Esophagus squamous epithelium (tissue), 4 donors: ENCODE measurements around the gene PAAF1.

ENCODE experiments used
- POLR2A ChIP-seq, 4 donors: fragments of 450-650 bp; IDR thresholded peaks; one replicate each; pipeline ENCODE4 v1.6.1; 2017; ENCODE audit warnings: antibody characterized with exemption in 4 of 4, mild to moderate bottlenecking in 4 of 4, moderate library complexity in 3 of 4
- TF ChIP-seq, protein P1 (sequence below), 6 experiments: fragments of 450-650 bp in 4 of 6; fragments of 200-600 bp in 2 of 6; sonication (generic) in 2 of 6; IDR thresholded peaks; one replicate each; pipeline ENCODE4 v1.5.1; 2016 to 2019; ENCODE audit warnings: antibody characterized with exemption in 6 of 6, mild to moderate bottlenecking in 4 of 6, moderate library complexity in 4 of 6

DNA sequence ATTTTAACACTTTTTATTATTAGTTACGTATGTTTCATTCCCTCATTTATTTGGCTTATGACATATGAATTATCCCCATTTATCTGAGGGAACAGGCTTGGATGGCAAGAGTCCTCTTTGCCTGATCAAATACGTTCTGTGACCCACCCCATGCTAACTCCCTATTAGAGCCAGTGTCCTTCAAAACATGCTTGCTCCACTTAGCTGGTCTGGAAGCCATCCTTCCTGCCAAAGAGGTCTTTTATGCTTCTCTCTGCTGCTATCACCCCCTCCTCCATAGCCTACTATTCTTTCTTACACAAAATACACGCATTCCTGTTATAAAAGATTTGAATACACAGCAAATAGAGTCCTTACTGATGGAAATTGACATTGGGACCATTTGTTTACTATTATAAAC is 6.5 kb upstream of the PAAF1 start:
- TF ChIP-seq, protein P1, sequence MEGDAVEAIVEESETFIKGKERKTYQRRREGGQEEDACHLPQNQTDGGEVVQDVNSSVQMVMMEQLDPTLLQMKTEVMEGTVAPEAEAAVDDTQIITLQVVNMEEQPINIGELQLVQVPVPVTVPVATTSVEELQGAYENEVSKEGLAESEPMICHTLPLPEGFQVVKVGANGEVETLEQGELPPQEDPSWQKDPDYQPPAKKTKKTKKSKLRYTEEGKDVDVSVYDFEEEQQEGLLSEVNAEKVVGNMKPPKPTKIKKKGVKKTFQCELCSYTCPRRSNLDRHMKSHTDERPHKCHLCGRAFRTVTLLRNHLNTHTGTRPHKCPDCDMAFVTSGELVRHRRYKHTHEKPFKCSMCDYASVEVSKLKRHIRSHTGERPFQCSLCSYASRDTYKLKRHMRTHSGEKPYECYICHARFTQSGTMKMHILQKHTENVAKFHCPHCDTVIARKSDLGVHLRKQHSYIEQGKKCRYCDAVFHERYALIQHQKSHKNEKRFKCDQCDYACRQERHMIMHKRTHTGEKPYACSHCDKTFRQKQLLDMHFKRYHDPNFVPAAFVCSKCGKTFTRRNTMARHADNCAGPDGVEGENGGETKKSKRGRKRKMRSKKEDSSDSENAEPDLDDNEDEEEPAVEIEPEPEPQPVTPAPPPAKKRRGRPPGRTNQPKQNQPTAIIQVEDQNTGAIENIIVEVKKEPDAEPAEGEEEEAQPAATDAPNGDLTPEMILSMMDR (IDR thresholded peaks at IDR 0.05): no peak
- no peak for TF ChIP-seq POLR2A (IDR thresholded peaks at IDR 0.05)
